ENCODE measurements around the gene PDE4D. TPM values are rescaled to one million over a fixed set of nuclear protein-coding genes. Genes with fewer than 3 reads are reported as not detected.

The PDE4D gene
- total and polyA plus RNA-seq, 2 donors (not counting 3 experiments of a cell fraction or from before 2014, with no cell fraction given): 34.5 to 51.2 TPM

DNA sequence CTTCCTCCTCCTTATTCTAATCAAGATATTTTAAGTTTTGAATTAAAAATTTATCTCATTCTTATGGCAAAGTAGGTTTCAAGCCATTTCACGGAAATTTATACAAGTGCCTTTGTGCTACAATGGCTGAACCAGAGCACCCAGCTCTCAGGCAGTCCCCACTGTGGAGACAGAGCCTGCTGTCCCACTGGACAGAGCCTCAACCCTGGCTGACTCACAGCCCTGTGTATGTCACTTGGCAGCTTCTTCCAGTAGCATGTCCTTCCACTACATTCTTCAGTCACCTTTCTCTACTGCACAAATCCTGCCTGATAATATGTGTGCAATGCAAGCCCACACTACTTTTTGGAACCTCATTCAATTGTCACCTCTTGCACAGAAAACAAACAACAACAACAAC lies 253.1 kb downstream of the PDE4D start:
- H3K4me3 ChIP-seq (replicated peaks in 1 of 3; ENCODE audit: insufficient read depth in 1 of 3, low read depth in 1 of 3, low read length in 3 of 3): no peak overlapping the region
- no peaks in the 10 kb centered on the region for H3K9me3 ChIP-seq (replicated peaks; ENCODE audit: control insufficient read depth, insufficient read depth, low read length)
- POLR2A ChIA-PET: no interaction called here
- H3K27me3 ChIP-seq (ENCODE audit: control insufficient read depth in 2 of 2, insufficient read depth in 2 of 2, low read length in 2 of 2): no peaks in the 10 kb centered on the region
- dilution Hi-C loops (cut with MboI; ENCODE audit: extremely low pct_ligation_motif_present, low sequenced_read_pairs) (no loop called here), intact Hi-C loops (cut with micrococcal nuclease) (no loop called here)
- DNase-seq (ENCODE audit: low read depth, low spot score) (no peak), FAIRE-seq (no peak)
- H2AFZ ChIP-seq (ENCODE audit: low read depth, low read length): no peak overlapping the region
- no peak overlapping the region for H3K9ac ChIP-seq (replicated peaks; ENCODE audit: extremely low read depth, insufficient read depth, low read length)
- TF ChIP-seq MYC (IDR thresholded peaks at IDR 0.05; ENCODE audit: low read depth, low read length) (no peak), CTCF (IDR thresholded peaks at IDR 0.05; ENCODE audit: extremely low read depth in 1 of 2, insufficient read depth in 1 of 2, low read depth in 1 of 2, low read length in 2 of 2) (no peak), EZH2 (IDR thresholded peaks at IDR 0.05; ENCODE audit: borderline replicate concordance, low read depth, low read length, severe bottlenecking) (no peak), FOS (IDR thresholded peaks at IDR 0.05; ENCODE audit: borderline replicate concordance, insufficient read depth, low read length) (no peak), POLR2AphosphoS5 (IDR thresholded peaks at IDR 0.05; ENCODE audit: insufficient read depth, low read depth, low read length) (no peak), GATA2 (IDR thresholded peaks at IDR 0.05; ENCODE audit: insufficient read depth, insufficient read length, low read depth, low read length) (no peak)
- H4K20me1 ChIP-seq (replicated peaks; ENCODE audit: control insufficient read depth, extremely low read depth, insufficient read depth, low read length): no peaks in the 10 kb centered on the region
- peaks cover 10% of the 10 kb centered on the region for H3K4me1 ChIP-seq (ENCODE audit: control insufficient read depth, extremely low read depth, insufficient read depth, low read length)
- H3K27ac ChIP-seq (ENCODE audit: insufficient read depth, low read depth, low read length): no peak overlapping the region
- H3K9me1 ChIP-seq (replicated peaks; ENCODE audit: control insufficient read depth, extremely low read depth, insufficient read depth, low read length): no peaks in the 10 kb centered on the region
- CTCF ChIA-PET: interaction anchor here (0.6 to 1.6 kb wide), 4 partner anchors 19 to 159 kb away, joined by 3 to 6 read pairs (median 4); no protein-coding TSS in a partner anchor
- H3K36me3 ChIP-seq (ENCODE audit: control insufficient read depth in 2 of 2, extremely low read depth in 1 of 2, insufficient read depth in 2 of 2, low read length in 2 of 2): no peaks in the 10 kb centered on the region
- peaks cover 1% of the 10 kb centered on the region for H3K79me2 ChIP-seq (ENCODE audit: control insufficient read depth, insufficient read depth, low read length)
- no TSS peak for BruUV-seq (replicated peaks)
- no peak overlapping the region for H3K4me2 ChIP-seq (ENCODE audit: insufficient read depth, low read length)

Data from endothelial cell of umbilical vein (primary cell).